ENCODE results near the gene MOXD1.

DNA sequence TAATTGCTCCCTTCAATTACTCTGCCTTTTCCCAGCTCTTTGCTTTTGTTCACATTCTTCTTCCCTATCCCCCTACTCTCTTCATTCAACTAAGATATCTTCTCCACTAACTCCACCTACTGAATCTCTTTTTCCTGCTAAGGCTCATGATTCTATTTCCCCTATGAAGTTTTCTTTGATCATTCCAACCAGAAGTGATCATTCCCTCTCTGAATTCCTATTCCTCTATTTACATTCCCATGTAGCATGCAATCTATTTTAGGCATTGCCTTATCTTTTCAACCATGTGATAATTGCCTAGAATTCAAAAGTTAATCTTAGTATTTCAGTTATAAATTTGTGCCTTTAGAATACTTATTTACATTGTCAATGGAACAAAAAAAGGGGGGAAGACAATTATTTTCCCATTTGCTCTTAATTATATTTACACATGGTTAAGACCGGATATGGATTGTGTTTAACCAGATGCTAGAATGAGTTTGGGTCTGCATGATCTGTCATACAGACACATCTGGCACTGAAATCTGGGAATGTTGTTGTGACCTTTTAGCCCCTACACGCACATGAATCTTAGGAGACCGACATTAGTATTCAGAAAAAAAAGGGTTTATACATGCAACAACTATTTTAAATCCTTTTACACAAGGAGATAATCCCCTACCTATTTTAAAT is 20.8 kb downstream of the MOXD1 start:
- TF ChIP-seq, protein P1, sequence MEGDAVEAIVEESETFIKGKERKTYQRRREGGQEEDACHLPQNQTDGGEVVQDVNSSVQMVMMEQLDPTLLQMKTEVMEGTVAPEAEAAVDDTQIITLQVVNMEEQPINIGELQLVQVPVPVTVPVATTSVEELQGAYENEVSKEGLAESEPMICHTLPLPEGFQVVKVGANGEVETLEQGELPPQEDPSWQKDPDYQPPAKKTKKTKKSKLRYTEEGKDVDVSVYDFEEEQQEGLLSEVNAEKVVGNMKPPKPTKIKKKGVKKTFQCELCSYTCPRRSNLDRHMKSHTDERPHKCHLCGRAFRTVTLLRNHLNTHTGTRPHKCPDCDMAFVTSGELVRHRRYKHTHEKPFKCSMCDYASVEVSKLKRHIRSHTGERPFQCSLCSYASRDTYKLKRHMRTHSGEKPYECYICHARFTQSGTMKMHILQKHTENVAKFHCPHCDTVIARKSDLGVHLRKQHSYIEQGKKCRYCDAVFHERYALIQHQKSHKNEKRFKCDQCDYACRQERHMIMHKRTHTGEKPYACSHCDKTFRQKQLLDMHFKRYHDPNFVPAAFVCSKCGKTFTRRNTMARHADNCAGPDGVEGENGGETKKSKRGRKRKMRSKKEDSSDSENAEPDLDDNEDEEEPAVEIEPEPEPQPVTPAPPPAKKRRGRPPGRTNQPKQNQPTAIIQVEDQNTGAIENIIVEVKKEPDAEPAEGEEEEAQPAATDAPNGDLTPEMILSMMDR (IDR thresholded peaks at IDR 0.05) = no peak
- TF ChIP-seq EP300 (IDR thresholded peaks at IDR 0.05) (no peak), POLR2A (IDR thresholded peaks at IDR 0.05) (no peak)

All from tibial nerve (tissue), 4 donors.